Measurements from ENCODE around the gene ZNF326.

The ZNF326 gene

DNA sequence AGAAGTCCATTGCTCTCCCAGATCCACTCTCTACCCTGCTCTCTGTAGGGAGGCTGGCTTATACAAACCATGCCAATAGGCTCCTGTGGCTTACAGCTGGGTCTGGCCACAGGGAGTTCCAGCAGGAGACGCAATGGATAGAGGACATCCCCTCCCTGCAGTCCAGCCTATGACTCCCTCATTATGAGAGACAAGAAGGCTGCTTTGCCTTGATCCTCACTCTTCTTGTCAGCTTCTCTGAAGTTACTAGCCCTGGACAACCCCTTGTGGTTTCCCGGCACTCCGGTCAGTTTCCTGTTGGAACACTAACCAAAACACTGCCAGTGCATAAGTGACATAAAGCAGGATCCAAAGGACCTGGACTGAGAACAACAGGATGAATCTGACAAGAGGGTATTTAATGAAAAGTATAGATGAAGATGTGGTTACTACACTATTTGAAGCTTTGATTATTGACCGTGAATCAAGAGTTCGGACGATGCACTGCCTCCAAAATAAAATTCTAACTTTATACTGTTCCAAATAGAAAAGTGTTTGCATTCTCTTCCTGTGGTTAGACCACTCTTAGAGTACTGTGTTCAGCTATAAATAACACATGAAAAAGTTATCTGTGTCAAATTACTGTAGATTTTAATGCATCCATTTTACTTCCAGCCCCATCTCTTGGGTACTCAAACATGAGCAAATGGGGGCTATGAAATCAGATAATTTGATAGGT lies 32.7 kb upstream of the ZNF326 start:
- no peaks in the 10 kb centered on the region for H3K27me3 ChIP-seq (ENCODE audit: insufficient read depth, low read depth, severe bottlenecking)
- H3K36me3 ChIP-seq, result no peaks in the 10 kb centered on the region
- no peak for DNase-seq
- H3K27ac ChIP-seq, result no peak overlapping the region
- no peaks in the 10 kb centered on the region for H3K9me3 ChIP-seq (ENCODE audit: severe bottlenecking)
- H3K4me3 ChIP-seq (ENCODE audit: low read depth, low read length), result no peak overlapping the region
- TF ChIP-seq, protein P1, sequence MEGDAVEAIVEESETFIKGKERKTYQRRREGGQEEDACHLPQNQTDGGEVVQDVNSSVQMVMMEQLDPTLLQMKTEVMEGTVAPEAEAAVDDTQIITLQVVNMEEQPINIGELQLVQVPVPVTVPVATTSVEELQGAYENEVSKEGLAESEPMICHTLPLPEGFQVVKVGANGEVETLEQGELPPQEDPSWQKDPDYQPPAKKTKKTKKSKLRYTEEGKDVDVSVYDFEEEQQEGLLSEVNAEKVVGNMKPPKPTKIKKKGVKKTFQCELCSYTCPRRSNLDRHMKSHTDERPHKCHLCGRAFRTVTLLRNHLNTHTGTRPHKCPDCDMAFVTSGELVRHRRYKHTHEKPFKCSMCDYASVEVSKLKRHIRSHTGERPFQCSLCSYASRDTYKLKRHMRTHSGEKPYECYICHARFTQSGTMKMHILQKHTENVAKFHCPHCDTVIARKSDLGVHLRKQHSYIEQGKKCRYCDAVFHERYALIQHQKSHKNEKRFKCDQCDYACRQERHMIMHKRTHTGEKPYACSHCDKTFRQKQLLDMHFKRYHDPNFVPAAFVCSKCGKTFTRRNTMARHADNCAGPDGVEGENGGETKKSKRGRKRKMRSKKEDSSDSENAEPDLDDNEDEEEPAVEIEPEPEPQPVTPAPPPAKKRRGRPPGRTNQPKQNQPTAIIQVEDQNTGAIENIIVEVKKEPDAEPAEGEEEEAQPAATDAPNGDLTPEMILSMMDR (IDR thresholded peaks at IDR 0.05; ENCODE audit: low read depth, low read length), result no peak

DNA sequence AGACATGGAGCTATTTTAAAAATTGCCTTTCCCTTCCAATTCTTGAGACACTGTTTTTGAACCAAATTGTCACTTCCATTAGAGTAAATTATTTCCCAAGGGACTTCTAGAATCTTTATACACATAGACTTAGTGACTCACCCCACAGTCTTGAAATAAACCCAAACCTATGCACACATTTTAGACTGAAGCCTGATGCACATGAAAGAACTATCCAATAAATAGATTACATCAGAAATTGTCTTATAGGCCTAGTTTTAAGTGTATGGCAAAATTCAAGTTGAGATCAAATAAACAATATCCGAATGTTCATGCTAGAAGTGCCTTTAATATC lies 32.2 kb upstream of the ZNF326 start:
- H3K27ac ChIP-seq, result no peak overlapping the region
- H3K36me3 ChIP-seq, result no peaks in the 10 kb centered on the region
- no peak for DNase-seq
- H3K27me3 ChIP-seq (ENCODE audit: insufficient read depth, low read depth, severe bottlenecking), result no peaks in the 10 kb centered on the region
- H3K4me3 ChIP-seq (ENCODE audit: low read depth, low read length), result no peak overlapping the region
- H3K9me3 ChIP-seq (ENCODE audit: severe bottlenecking), result no peaks in the 10 kb centered on the region
- TF ChIP-seq, protein P1 (IDR thresholded peaks at IDR 0.05; ENCODE audit: low read depth, low read length), result no peak

DNA sequence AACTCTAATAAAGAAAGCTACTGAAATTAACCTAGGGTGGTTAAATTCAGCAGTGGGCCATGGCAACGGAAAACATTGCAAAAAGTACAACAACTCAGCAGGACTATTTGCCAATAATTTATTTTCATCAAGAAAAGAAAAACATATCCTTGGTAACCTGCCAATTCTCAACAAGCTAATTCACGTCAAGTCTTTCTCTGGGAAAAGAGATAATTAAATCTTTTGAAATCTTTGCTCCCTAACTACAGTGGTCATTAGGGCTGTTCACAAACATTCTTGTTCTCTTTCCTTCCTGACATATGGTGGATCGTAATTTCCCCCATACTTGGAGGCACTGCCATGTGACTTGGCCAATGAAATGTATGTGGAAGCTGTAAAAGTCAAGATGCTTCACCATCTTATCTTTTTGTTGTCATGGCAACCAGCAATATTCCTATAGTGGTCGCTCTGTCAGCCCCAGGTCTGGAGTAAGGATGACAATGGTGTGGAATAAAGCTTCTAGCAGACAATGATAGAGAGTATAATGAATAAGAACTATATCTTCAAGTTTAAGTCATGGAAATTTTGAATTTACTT lies 29.6 kb upstream of the ZNF326 start:
- Histone ChIP-seq H3K27me3 (ENCODE audit: insufficient read depth, low read depth, severe bottlenecking) (no peaks in the 10 kb centered on the region), H3K4me3 (ENCODE audit: low read depth, low read length) (no peak overlapping the region), H3K36me3 (no peaks in the 10 kb centered on the region), H3K9me3 (ENCODE audit: severe bottlenecking) (no peaks in the 10 kb centered on the region), H3K27ac (no peak overlapping the region)
- TF ChIP-seq, protein P1 (IDR thresholded peaks at IDR 0.05; ENCODE audit: low read depth, low read length), result no peak
- DNase-seq, result no peak

DNA sequence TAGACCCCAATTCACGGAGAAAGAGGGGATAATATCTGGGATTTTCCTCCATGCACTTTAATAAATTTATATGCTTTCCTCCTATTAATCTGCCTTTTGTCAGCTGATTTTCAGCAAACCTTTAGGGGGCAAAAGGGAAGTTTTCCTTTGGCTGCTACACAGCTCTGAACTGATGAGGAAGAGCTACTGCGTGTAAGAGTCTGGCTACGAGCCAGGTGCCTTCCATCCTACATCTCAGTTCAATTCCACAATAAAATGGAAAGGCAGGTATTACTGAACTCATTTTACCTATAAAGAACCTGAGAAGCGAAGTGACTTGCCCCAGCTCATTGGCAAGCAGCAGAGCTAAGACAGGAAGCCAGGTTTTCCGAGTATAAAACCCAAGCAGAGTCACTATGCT lies 28.3 kb upstream of the ZNF326 start:
- H3K9me3 ChIP-seq (ENCODE audit: severe bottlenecking), result no peaks in the 10 kb centered on the region
- no peak overlapping the region for H3K27ac ChIP-seq
- TF ChIP-seq, protein P1 (IDR thresholded peaks at IDR 0.05; ENCODE audit: low read depth, low read length), result no peak
- no peaks in the 10 kb centered on the region for H3K27me3 ChIP-seq (ENCODE audit: insufficient read depth, low read depth, severe bottlenecking)
- no peak overlapping the region for H3K4me3 ChIP-seq (ENCODE audit: low read depth, low read length)
- no peak for DNase-seq
- H3K36me3 ChIP-seq, result no peaks in the 10 kb centered on the region

DNA sequence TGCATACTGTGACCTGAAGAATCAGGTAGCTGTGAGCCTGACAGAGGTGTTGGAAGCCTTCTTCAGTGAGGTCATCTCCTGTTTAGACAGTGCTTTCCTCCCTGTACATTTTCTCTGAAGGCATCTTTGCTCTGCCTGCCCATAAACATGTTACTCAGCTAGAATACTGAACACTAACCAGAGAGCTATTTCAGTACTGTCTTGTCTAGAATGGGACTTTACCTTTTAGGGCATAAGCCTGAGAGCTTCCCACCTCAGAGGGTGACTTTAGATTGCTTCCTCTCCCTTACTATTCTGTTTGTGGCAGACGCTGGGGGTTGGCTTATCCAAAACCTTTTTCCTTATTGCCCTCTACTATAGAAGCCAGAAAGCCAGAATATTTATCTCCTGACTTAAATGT lies 23.3 kb upstream of the ZNF326 start:
- no peak for DNase-seq
- no peaks in the 10 kb centered on the region for H3K36me3 ChIP-seq
- TF ChIP-seq, protein P1 (IDR thresholded peaks at IDR 0.05; ENCODE audit: low read depth, low read length), result no peak
- H3K27ac ChIP-seq, result no peak overlapping the region
- H3K9me3 ChIP-seq (ENCODE audit: severe bottlenecking), result no peaks in the 10 kb centered on the region
- H3K27me3 ChIP-seq (ENCODE audit: insufficient read depth, low read depth, severe bottlenecking), result no peaks in the 10 kb centered on the region
- H3K4me3 ChIP-seq (ENCODE audit: low read depth, low read length), result no peak overlapping the region

DNA sequence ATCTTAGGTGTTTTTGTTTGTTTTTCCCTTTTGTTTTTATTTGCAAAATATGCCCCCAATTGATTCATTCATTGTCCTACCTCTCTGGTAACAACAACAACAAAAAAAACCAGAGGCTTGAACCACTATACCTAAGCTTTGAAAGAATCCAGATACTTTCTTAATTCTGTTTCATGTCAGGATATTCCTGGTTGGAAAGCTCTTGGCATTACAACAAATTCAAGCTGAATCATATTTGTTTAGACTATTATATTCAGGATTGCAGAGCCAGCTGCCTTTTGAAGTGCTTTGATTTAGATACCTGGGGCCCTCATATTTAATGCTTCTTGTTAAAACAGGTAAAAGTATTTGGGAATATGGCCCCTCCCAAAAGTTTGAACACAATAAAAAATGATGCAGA lies 22.9 kb upstream of the ZNF326 start:
- Histone ChIP-seq H3K9me3 (ENCODE audit: severe bottlenecking) (no peaks in the 10 kb centered on the region), H3K36me3 (no peaks in the 10 kb centered on the region), H3K27me3 (ENCODE audit: insufficient read depth, low read depth, severe bottlenecking) (no peaks in the 10 kb centered on the region), H3K4me3 (ENCODE audit: low read depth, low read length) (no peak overlapping the region), H3K27ac (no peak overlapping the region)
- TF ChIP-seq, protein P1 (IDR thresholded peaks at IDR 0.05; ENCODE audit: low read depth, low read length), result no peak
- DNase-seq, result no peak
